NCI-H69 (cell line): ENCODE data around the gene NOPCHAP1.
A peak's percentile ranks its signal among the peaks of the same experiment; 100 is the strongest.
"Not testable (repeated sequence)": the region's sequence is repeated elsewhere in the genome, so short reads cannot be mapped to it uniquely, and the experiment has no call there.

ENCODE experiments used
- DNase-seq: peaks from one replicate; lab custom pipeline; 2025; lab: John Stamatoyannopoulos, UW

The NOPCHAP1 gene

GRCh38 chr12:104986022-104986941 is at the start of gene NOPCHAP1:
TSS of gene NOPCHAP1 (plus strand) at chr12:104986316. CDS start at chr12:104986353, 37 bp downstream.
- peak; percentile 97 for DNase-seq

- DNase-seq = no peak
These were observed 47.7 kb upstream of the NOPCHAP1 start for GRCh38 chr12:104938371-104938770.

GRCh38 chr12:104939089-104939488 is 47.0 kb upstream of the NOPCHAP1 start:
- no peak for DNase-seq

- no peak for DNase-seq
These were observed 44.7 kb upstream of the NOPCHAP1 start for GRCh38 chr12:104941454-104941853.

- no peak for DNase-seq
These were observed 44.0 kb upstream of the NOPCHAP1 start for GRCh38 chr12:104942075-104942474.

GRCh38 chr12:104943401-104943800 is 42.7 kb upstream of the NOPCHAP1 start:
- DNase-seq = not testable (repeated sequence)

GRCh38 chr12:104944252-104944651 is 41.9 kb upstream of the NOPCHAP1 start:
- no peak for DNase-seq

- DNase-seq = not testable (repeated sequence)
These were observed 37.4 kb upstream of the NOPCHAP1 start for GRCh38 chr12:104948716-104949115.

- no peak for DNase-seq
These were observed 34.2 kb upstream of the NOPCHAP1 start for GRCh38 chr12:104951759-104952509.

GRCh38 chr12:104952816-104953215 is 33.3 kb upstream of the NOPCHAP1 start:
- no peak for DNase-seq

- DNase-seq = no peak
These were observed 32.8 kb upstream of the NOPCHAP1 start for GRCh38 chr12:104953323-104953722.

- DNase-seq = no peak
These were observed 30.4 kb upstream of the NOPCHAP1 start for GRCh38 chr12:104955703-104956102.

- peak; percentile 33 for DNase-seq
These were observed 29.0 kb upstream of the NOPCHAP1 start for GRCh38 chr12:104956870-104957718.

- DNase-seq = peak; percentile 68
These were observed 28.5 kb upstream of the NOPCHAP1 start for GRCh38 chr12:104957719-104958000.

GRCh38 chr12:104958001-104958804 is 27.9 kb upstream of the NOPCHAP1 start, which contains the start of gene SLC41A2:
TSS of gene SLC41A2 (minus strand) at chr12:104958290. CDS start at chr12:104928527, 29,763 bp downstream.
- DNase-seq = peak; percentile 85

- peak; percentile 66 for DNase-seq
These were observed 27.2 kb upstream of the NOPCHAP1 start for GRCh38 chr12:104958805-104959334.

- no peak for DNase-seq
These were observed 26.7 kb upstream of the NOPCHAP1 start for GRCh38 chr12:104959335-104959841.

GRCh38 chr12:104960464-104960863 is 25.7 kb upstream of the NOPCHAP1 start:
- DNase-seq = no peak

- DNase-seq = no peak
These were observed 22.4 kb upstream of the NOPCHAP1 start for GRCh38 chr12:104963757-104964156.

GRCh38 chr12:104964167-104964855 is 21.8 kb upstream of the NOPCHAP1 start:
- DNase-seq = no peak
